GM21423 (cell line): ENCODE results near the gene PPP2R2C.

Source experiments
- ATAC-seq: cut with Tn5 transposase; IDR thresholded peaks from one replicate; pipeline ENCODE4 v1.9.1; 2021; ENCODE audit warnings: mild to moderate bottlenecking, moderate library complexity; ENCODE audit not compliant: unreplicated experiment

Gene PPP2R2C

DNA sequence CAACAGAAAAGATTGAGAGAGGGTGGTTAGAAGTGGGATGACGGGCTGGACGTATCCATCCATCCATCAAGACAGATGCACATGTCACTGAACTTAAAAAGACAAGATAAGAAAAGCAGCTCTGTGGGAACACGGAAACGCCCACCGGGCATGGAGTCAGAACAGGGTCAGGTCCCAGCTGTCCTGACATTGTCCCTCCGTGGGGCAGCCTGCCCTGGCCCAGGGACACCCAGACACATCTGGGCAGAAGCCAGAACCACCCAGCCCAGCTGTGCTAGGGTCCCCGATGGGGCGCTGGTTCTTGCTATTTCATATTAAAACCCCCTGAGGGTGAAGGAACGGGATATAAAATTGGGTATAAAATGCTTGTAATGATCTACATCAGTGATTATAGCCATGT, 88.5 kb downstream of the PPP2R2C start:
- ATAC-seq: no peak

DNA sequence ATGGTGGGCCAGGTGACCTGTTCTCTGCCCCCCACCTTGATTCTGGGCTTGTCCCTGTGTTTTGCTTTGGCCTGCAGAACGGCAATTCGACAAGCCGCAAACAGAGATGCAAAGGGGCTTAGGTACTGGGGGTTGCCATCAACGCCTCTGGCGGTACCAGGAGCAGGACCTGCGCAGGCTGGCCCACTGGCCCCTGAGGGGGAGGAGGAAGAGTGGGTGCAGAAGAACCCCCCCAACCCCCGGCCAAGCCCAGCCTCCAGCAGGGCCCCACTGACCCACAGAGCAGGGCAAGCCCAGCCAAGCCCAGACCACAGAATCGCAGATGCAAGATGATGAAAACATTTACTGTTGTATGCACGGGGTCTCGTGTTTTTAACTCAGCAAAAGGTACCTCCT, 89.4 kb downstream of the PPP2R2C start:
- ATAC-seq: no peak

DNA sequence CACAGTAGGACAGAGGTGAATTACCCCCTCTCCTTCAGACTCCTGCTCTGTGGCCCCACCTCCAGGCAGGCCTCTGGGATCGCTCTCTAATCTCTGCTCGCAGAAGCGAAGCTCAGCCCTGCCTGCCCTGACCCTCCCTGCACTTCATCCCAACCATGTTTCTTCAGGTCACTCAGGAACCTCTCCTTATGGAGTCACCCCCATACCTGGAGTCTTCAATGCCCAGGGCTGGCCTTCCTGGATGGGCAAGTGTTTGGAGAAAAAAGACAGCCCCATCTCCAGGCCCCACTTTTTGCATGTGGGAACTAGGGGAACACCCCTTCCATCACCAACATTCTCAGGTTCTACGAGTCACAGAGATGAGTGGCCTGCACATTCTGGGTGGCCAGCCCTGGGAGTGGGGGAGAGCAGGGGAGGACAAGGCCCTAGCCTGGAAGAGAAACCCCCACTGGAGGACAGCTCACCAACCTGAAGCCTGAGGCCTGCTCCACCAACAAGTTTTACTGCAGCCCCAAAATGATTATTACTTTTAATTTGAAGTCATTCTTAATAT, 90.8 kb downstream of the PPP2R2C start:
- ATAC-seq: no peak

DNA sequence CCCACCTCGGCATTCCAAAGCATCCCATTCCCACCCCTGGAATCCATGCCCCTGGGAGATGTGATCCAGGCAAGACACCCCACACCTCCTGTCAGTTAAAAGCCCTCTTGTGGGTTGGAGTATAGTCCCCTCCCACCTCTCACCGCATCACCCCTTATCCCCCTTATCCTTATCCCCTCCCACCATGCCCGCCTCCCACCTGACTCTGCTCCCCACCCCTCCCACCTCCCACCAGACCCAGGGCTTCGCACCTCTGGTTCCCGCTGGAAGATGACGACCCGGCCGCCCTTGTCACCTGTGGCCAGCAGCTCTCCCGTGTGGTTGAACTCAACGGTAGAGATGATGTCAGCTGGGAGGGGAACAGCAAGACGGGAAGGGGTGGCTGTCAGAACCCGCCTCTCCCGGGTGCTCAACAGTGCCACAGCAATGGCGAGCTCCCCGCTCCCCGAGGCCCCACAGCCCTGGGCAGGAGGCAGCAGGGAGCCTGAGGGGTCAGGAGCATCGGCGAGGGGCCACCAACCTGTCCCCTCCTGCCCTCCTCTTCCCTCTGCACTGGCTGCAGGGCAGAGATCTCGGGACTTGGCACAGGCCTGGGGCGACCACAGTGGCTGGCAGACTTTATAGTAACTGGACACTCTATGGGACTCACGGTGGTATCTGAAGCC, 91.5 kb downstream of the PPP2R2C start:
- ATAC-seq: no peak

DNA sequence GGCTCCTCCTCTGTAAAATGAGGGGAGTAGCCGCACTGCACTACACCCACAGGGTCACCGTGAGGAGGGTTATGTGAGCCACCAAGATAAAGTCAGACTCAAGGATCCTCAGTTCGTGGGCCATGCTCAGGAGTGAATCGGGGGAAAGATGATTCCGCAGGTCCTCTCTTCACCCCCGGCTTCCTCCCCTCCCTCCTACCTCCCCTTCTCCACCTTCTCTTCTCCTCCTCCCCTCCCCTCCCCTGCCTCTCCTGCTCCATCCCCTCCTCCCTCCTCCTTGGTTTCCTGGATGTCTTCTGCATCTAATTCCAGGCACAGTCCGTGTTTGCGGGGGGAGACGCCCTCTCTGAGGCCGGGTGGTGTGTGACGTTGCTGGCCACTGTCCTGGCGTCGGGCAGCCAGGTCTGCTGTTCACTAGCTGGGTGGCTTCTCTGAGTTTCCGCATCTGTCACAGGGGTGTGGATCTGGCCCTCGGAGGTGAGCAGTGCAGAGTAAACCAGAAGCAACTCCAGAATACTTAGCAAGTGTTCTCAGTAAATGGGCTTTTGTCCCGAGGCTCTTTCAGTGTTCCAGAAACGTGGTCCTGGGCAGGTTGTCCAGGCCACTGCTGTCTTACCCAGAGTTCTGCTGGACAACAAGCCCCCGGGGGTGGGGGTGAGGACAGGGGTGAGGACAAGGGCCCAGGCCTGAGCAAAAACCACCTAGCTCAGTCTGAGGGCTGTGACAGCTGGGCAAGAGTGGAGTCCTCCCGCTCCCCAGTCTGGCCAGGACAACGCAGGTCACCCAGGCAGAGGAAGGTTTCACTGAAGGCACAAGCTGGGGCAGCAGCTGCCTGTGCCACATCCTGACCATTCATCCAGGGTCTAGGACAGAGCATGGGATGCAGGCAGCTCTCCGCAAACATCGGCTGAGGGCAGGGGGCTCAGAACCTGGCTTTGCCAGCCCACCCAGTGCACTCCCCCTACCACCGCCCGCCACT, 92.4 kb downstream of the PPP2R2C start:
- ATAC-seq: no peak

DNA sequence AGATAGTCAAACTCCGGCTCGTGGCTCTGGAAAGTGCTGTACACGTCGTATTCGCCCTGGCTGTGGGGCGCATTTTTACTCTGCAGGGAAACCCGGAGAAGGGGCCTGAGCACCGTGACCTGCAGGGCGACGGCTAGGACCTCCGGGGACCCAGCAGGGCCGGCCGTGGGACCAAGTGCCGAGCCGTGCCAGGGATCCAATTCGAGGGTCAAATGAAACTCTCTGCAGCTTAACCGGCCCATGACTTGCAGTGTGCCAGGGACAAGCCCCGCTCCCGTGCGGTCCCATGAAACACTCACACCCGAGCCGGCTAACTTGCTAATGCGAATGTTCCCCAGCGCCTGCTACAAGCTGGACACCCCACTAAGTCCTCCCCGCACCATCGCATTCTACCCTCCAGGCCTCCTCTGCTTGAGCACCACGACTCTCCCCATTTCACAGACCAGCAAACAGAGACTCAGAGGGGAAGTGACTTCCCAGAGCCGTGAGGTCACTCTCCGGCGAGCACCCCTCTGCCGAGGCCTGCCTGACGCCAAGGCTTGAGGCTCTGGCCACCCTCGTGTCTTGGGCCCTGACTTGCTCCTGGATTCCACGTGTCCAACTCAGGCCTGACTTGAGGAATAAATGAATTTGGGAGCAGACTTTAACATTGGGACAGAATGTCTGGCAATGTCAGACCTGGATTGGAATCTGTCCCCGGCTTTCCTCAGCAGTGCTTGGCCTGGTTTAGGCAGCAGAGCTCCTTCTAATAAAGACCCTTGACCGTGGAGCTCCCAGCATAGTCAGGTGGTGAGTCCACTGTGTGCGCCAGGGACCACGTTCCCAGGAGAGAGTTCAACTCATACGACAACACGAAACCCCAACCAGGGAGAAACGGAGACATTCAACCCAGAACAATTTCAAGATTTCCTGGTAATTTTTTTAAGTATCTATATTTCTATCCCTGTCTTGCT, 93.6 kb downstream of the PPP2R2C start:
- ATAC-seq: no peak

DNA sequence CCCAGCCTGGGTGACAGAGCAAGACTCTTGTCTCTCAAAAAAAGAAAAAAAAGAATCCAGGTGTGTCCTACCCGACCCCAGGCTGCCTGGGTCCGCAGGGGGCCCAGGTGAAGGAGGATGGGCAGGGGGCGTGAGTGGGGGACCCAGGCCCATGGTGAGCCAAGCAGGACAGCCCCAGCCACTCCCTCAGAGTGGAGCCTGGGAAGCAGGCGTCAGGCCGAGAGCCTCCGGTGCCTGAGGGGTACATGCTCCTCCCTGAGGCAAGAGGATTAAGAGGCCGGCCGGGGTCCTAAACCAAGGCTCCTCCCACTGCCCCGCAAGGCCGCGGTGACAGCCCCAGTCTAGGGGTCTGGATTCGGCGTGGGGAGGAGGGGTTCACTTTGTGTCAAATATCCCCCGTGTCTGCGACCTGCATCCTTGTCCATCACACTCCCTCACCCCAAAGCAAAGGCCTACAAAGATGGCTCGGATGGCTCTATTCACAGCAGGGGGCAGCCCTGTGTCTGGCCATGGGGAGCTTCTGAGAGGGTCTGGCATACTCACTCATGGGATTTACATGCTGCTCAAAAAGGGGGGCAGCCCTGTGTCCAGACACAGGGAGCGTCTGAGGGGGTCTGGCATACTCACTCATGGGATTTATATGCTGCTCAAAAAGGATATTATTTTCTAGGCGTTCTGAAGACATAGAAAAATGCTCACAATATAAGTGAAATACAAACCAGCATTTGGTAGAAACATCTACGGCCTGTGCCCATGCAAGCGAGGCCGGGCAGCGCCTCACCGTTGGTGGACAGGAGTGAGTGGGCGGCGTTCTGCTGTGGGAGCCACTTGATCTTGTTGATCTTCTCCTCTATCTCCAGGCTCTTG, 94.6 kb downstream of the PPP2R2C start:
- ATAC-seq: no peak

DNA sequence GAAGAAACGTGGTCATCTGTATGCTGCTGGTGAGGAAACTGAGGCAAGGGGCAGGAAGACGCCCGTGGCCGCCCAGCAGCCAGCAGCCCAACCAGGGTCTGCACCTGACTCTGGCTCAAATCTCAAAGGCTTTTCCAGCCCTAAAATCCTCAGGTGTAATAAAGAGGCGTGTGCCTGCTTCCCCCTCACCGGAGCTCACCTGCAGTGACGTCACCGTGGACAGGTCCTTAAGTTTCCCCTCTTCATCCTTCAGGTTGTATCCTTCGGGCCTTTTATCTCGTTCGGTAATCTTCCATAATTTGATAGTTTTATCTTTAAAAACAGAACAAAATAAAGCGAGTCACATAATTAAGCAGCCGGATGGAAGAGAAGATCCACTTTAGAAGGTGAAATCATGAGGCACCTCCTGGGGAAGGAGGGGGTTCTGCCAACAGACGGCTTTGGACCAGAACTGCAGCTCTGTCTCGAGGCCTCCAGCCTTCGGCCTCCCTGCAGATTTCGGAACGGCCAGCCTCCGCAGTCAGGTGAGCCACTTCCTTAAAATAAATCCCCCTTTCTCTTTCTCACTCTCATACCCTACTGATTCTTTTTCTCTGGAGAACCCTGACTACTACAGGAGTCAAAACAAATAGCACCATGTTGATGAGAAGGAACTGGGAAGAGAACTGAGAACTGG, 96.7 kb downstream of the PPP2R2C start:
- ATAC-seq: no peak

DNA sequence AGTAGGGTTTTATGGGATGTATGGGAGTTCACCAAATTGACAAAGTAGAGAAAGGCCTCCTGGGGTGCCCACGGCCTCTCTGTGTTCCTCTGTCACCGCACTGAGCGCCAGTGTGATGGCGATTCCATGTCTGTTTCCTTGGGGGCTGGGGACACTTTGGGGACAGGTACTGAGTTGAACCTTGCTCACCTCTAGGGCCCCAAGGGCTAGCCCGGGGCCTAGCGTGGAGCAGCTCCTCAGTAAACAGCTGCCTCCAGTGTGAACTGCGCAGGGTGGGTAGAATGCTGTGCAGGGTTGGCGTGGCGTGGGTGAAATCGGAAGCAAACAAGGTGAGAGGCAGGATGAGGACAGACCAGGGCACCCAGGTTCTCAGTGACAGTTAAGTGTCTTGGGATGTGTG, 97.8 kb downstream of the PPP2R2C start:
- no peak for ATAC-seq

DNA sequence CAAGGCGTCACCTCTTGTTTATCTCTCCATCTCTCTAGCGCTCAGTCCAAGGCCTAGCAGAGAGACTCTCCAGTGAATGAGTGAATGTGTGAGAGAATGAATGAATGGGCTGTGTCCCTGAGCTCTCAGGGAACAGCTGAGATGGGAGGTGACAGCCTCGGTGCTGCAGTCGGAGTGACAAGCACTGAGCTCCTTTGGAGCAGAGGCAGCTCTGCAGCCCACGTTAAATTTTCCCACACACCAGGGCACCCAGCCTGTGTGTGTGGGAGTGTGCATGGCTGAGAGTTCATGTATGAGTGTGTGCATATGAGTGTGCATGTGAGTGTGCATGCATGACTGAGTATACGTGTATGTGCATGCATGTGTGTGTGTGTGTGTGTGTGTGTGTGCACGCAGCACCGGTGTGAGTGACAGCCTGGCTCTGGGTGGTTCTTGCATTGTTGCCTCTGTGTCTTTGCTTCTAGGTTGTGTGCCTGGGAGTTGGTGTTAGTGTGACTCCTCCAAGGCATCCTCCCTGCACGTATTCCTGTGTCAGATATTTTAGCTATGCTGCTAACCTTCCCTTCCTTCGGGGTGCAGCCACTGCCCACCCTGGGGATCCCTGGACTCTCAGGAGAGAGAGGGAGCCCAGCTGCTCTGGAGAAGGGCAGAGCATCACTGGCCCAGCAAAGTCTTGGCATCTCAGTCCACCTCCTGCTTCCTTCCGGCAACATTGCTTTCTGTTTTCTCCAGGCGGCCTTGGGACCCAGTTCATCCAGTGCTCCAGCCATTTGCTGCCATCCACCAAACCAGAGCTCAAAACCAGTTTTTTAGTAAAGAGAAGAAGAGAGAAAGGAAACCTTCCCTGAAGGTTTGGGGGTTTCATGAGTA, 98.6 kb downstream of the PPP2R2C start:
- ATAC-seq: no peak

DNA sequence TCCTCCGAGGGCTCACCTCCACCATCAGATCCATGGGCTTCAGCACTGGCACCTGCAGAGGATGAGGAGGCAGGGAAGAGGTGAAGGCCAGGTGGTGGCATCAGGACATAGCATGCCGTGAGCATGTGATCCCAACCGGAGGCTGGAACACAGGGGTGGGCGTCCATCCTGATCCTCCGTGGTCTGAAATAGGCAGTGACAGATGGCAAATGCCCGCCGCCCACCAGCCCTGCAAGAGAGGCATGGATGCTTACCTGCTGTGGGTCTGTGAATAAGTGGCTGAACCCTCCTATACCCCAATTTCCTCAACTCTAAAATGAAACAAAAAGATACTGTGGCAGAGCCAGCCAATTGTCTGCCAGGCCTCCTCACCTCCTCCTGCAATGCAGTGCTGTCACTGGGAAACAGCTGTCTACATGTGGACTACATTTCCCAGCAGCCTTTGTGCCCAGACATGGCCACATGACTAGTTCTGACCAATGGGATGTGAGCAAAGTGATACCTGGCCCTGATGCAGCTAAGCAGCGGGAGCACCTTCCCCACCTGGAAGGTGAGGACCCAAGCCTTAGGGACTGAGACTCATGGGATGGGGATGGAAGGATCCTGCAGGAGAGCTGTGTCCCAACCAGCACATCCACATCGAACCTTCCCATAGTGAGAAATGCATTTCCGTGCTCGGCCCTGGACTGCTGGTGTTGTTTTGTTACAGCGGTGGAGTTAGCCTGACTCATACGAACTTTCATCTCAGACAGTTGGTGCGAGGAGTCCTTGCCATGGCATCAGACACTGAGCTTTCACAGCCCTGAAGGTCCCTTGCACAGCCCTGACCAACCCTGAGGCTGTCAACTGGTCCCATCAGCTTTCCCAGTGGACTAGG, 99.5 kb downstream of the PPP2R2C start:
- no peak for ATAC-seq

DNA sequence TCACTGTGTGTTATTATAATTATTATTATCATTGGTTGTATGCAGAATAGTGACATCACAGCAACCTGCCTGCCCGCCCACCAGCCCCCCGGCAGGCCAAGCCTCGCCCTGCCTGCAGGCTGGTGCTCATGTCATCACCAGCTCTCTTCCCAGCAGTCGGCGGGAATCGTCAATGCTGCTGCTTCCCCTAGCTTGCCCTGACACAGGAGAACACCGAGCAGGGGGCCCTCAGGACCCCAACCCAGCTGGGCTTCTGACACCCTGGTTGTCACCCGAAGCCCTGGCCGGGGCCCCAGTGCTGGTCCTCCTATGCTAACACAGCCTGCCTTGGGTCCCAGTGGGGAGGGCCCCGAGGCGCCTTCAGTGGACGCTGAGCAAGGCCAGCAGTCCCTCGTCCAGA, 100.6 kb downstream of the PPP2R2C start:
- no peak for ATAC-seq

DNA sequence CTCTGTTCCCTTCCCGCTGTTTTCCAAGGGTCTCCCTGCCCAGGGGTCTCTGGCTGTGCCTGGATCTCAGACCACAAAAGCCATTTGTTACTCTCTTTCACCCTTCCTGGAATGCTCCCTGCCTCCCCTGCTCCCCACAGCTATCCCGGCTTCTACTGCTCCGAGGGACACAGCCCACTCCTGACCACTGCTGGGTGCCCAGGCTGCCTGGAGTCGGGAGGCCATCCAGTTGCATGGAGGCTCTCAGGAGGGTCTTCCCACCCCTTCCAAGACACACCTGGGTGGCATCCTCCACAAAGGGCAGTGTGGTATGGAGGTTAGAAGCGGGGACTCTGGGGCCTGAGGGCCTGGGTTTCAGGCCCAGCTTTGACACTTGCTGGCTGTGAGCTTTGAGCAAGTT, 101.1 kb downstream of the PPP2R2C start:
- no peak for ATAC-seq

DNA sequence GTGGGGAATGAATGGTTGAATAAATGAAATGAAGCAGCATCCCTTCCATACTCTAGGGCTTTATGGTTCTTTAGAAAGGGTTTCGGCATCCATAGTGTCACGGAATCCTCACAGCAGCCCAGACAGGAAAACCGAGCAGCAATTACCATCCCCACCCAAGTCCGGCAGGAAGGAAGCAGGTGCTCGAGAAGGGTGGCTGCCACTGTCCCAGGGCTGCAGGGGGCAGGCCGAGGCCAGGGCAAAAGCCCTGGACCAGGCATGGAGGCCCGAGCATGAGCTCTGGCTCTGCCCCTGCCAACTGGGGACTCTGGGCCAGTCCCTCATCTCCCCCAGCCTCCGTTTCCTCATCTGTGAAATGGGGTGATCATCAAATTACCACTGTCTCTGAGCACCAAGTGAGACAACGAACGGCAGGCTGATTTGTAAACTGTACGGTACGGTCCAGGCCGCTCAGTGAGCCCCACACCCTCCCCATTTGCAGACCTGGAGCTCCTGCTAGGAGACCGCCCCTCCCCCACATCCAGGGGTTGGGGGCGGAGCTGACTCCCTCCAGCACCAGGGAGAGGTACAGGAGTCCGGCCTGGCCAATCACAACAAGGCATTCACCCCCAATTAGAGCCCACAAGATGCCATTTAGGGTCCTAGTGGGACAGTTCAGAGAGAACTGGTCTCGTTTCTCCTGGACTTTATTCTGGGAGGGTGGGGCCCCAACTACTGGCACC, 102.3 kb downstream of the PPP2R2C start:
- no peak for ATAC-seq

DNA sequence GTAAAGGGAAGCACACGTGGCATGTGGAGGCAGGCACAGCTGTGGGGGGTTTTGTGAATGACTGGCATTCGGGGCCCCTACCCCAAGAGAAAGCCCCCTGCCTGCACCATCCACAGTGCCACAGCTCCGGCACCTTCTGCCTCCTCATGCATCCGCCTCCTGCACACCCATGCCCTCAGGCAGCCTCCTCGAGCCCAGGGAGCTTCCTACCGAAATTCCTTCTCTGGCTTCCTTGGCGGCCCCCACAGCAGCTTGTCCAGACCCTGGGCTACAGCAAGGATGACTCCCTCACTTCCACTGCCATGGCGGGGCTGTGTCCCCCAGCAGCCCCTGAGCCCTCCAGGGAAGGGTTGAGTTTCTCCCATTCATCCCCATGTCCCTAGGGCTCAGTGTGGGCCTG, 102.9 kb downstream of the PPP2R2C start:
- no peak for ATAC-seq

DNA sequence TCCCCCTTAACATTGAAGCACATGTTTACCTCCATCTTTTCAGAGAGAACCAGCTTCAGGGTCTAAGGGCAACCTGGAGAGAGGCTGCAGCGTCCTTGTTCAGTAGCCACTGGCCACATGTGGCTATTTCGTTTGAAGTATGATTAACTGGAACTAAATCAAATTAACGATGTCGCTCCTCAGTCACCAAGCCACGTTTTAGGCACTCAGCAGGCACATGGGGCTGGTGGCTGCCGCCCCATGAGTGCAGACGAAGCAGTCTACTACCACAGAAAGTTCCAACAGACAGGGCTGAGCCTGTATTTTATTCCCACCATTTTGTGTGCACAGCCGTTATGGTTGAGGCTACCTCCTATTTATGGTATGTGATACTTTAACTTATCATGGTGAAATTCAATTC, 103.4 kb downstream of the PPP2R2C start:
- ATAC-seq: no peak

DNA sequence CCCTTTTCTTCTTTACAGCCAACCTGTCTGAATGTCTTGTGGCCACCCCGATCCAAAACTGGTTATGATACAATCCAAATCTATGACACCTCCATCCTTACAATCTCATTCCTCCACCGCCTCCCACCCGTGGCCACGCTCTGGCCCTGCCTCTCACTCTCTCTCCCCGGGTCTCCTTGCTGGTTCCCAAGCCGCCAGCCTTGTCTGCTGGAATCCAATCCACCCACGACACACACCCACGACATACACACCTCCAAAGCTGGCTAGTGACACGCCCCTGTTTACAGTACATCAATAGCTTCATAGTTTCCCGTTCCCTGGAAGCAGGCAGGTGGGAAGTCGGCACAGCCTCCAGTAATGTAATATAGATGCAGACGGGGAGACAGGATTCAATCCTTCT, 103.8 kb downstream of the PPP2R2C start:
- ATAC-seq: no peak
